ENCODE data around the gene TSEN54. TPM values are rescaled to one million over a fixed set of nuclear protein-coding genes. Genes with fewer than 3 reads are reported as not detected.

Gene TSEN54
- total RNA-seq, 2 experiments from 2014 or later: 57.4 to 69.8 TPM

- no peaks in the 10 kb centered on the region for H3K79me2 ChIP-seq (ENCODE audit: insufficient read depth, low read depth, low read length)
- H3K4me2 ChIP-seq (ENCODE audit: low read length): no peak overlapping the region
- no peak overlapping the region for H2AFZ ChIP-seq (ENCODE audit: low read length)
- no peaks in the 10 kb centered on the region for H4K20me1 ChIP-seq (ENCODE audit: insufficient read depth, low read length)
- H3K9me3 ChIP-seq (ENCODE audit: low read length): no peaks in the 10 kb centered on the region
- no peaks in the 10 kb centered on the region for H3K36me3 ChIP-seq (ENCODE audit: insufficient read depth, low read length)
- H3K4me1 ChIP-seq (ENCODE audit: insufficient read depth, low read length, poor library complexity, severe bottlenecking): no peaks in the 10 kb centered on the region
- H3K9me2 ChIP-seq (ENCODE audit: insufficient read depth, low read length): no peaks in the 10 kb centered on the region
- H3K27ac ChIP-seq (ENCODE audit: low read depth, low read length, poor library complexity, severe bottlenecking): no peak overlapping the region
- BruUV-seq (replicated peaks): no TSS peak
- no peak overlapping the region for H3K4me3 ChIP-seq (ENCODE audit: low read depth, low read length, poor library complexity, severe bottlenecking)
- DNase-seq (ENCODE audit: low spot score): no peak
- no peak for TF ChIP-seq EZH2phosphoT487 (IDR thresholded peaks at IDR 0.05; ENCODE audit: borderline replicate concordance, low read depth, low read length)
- TF ChIP-seq CTCF (conservative IDR thresholded peaks at IDR 0.05; ENCODE audit: low read length): no peak
- intact Hi-C loops (cut with micrococcal nuclease; ENCODE audit: unreplicated experiment): no loop called here
- ChIA-PET POLR2A (no interaction called here), CTCF (ENCODE audit: unreplicated experiment) (no interaction called here)
Measured at GRCh38 chr17:75558666-75559530, 42.6 kb downstream of the TSEN54 start.

GRCh38 chr17:75559958-75560533, 43.7 kb downstream of the TSEN54 start:
- H3K9me3 ChIP-seq (ENCODE audit: low read length): no peaks in the 10 kb centered on the region

More at GRCh38 chr17:75559958-75560533, 43.7 kb downstream of the TSEN54 start:
- Histone ChIP-seq H3K4me1 (ENCODE audit: insufficient read depth, low read length, poor library complexity, severe bottlenecking) (no peaks in the 10 kb centered on the region), H3K4me2 (ENCODE audit: low read length) (no peak overlapping the region), H3K36me3 (ENCODE audit: insufficient read depth, low read length) (no peaks in the 10 kb centered on the region), H3K79me2 (ENCODE audit: insufficient read depth, low read depth, low read length) (no peaks in the 10 kb centered on the region), H3K9me2 (ENCODE audit: insufficient read depth, low read length) (no peaks in the 10 kb centered on the region), H4K20me1 (ENCODE audit: insufficient read depth, low read length) (no peaks in the 10 kb centered on the region), H3K4me3 (ENCODE audit: low read depth, low read length, poor library complexity, severe bottlenecking) (no peak overlapping the region), H3K27ac (ENCODE audit: low read depth, low read length, poor library complexity, severe bottlenecking) (no peak overlapping the region), H2AFZ (ENCODE audit: low read length) (no peak overlapping the region)
- no peak for TF ChIP-seq CTCF (conservative IDR thresholded peaks at IDR 0.05; ENCODE audit: low read length)
- TF ChIP-seq EZH2phosphoT487 (IDR thresholded peaks at IDR 0.05; ENCODE audit: borderline replicate concordance, low read depth, low read length): no peak
- CTCF ChIA-PET (ENCODE audit: unreplicated experiment): no interaction called here
- POLR2A ChIA-PET: interaction anchor here (0.6 kb wide), 1 partner anchor 189 kb away, joined by 4 read pairs; no protein-coding TSS in a partner anchor
- intact Hi-C loops (cut with micrococcal nuclease; ENCODE audit: unreplicated experiment): no loop called here
- DNase-seq (ENCODE audit: low spot score): no peak
- BruUV-seq (replicated peaks): no TSS peak

Data from OCI-LY7 (cell line).